Heart right ventricle (tissue), 16 donors: Measurements from ENCODE around the gene KMT2C. TPM values are rescaled to one million over a fixed set of nuclear protein-coding genes. Genes with fewer than 3 reads are reported as not detected.

Experiments used
- ATAC-seq, 8 donors: fragments of 200-7000 bp; cut with Tn5 transposase; one replicate each; pipeline ENCODE4 v1.9.1; 2020; ENCODE audit warnings: mild to moderate bottlenecking in 8 of 8, moderate library complexity in 8 of 8, moderate number of reproducible peaks in 1 of 8
- DNase-seq, 2 donors: peaks; one replicate each; pipeline ENCODE4 v3.0.0-alpha.2; 2020
- H3K27ac ChIP-seq, 10 donors: fragments of 200-600 bp; sonication (generic) in 2 of 10; one replicate each; pipeline versions ENCODE4 v1.5.0 to v1.8.0; 2020 to 2022; ENCODE audit warnings: mild to moderate bottlenecking in 3 of 10
- H3K27me3 ChIP-seq, 7 donors: fragments of 200-600 bp; one replicate each; pipeline ENCODE4 v1.8.0; 2021 to 2022; ENCODE audit warnings: mild to moderate bottlenecking in 2 of 7
- H3K36me3 ChIP-seq, 9 donors: fragments of 200-600 bp; sonication (generic) in 1 of 9; one replicate each; pipeline versions ENCODE4 v1.5.0 to v1.8.0; 2020 to 2022; ENCODE audit warnings: mild to moderate bottlenecking in 2 of 9
- H3K4me1 ChIP-seq, 9 donors: fragments of 200-600 bp; sonication (generic) in 1 of 9; one replicate each; pipeline versions ENCODE4 v1.5.0 to v1.8.0; 2020 to 2022; ENCODE audit warnings: mild to moderate bottlenecking in 4 of 9
- H3K4me3 ChIP-seq, 10 donors: fragments of 200-600 bp; sonication (generic) in 2 of 10; one replicate each; pipeline versions ENCODE4 v1.5.0 to v1.8.0; 2020 to 2022; ENCODE audit warnings: mild to moderate bottlenecking in 7 of 10, moderate library complexity in 2 of 10
- H3K9me3 ChIP-seq, 11 donors: fragments of 200-600 bp in 10 of 11; sonication (generic) in 2 of 11; one replicate each; pipeline versions ENCODE4 v1.5.0 to v1.8.0; 2013 to 2022; ENCODE audit warnings: mild to moderate bottlenecking in 2 of 11, control low read depth in 1 of 11, moderate library complexity in 1 of 11
- CTCF ChIP-seq, 9 donors: fragments of 200-600 bp; sonication (generic) in 2 of 9; IDR thresholded peaks; one replicate each; pipeline versions ENCODE4 v1.5.0 to v1.8.0; 2021 to 2022; ENCODE audit warnings: antibody characterized with exemption in 9 of 9, mild to moderate bottlenecking in 5 of 9, moderate library complexity in 1 of 9
- WGBS, 2 donors: extraction: QIAGEN DNeasy Blood & Tissue Kit; methylation state at CpG; one replicate each; pipeline ENCODE4 v1.1.7; 2013; ENCODE audit warnings: inconsistent platforms in 1 of 2; 5-methylcytosine and 5-hydroxymethylcytosine counted together
- intact Hi-C, 10 donors: fragments of 100-400 bp; cut with DNase I; formaldehyde crosslinking; loops; one replicate each; pipeline versions ENCODE4 v1.11.1 to v1.14.2; 2022
- polyA plus RNA-seq, 2 donors: library from polyadenylated mRNA; stranded (reverse); fragments of 200-250 nt; gene quantifications; one replicate each; pipeline ENCODE4 v1.2.3, GENCODE V29; 2013
- total RNA-seq, 10 donors: library from RNA; stranded (reverse); fragmentation: NEBNext Ultra II Directional in 3 of 10; extraction: Animal tissue kit (Norgen Biotek cat#: 25700) in 3 of 10; gene quantifications; one replicate each; pipeline versions ENCODE4 v1.2.1 to v1.2.4, GENCODE V29; 2021 to 2023
- donor health status: Arrhythmogenic right ventricular cardiomyopathy.
- donor health status: ischemic (EF 13 %, LVEDD 7.1; RV severe dilation, severe dysfunction).
- donor health status: healthy with polysubstance abuse.
- donor health status: DM: no; HTN: yes; CAD: no.
- donor health status: DM: no; HTN: no; CAD: no.
- donor health status: ischemic (EF 25% LVEDD 6.9; RV normal size, moderate dysfunction).
- donor health status: ischemic (EF 25% LVEDD 5.7; RV mildly dilated, moderate dysfunction).
- donor health status: healthy.
- donor health status: DM: yes; HTN: yes; CAD: no.
- donor health status: Ischemic cardiomyopathy.
- donor health status: ischemic (EF 35%, LVEDD 5.7; RV mildly dilated, moderate dysfunction).
- donor health status: nonischemic (EF 11% LVEDD 7.7; RV severe dilation, severe dysfunction).
- donor health status: DM: yes; HTN: yes; CAD: no.
- donor health status: PGD.
- donor health status: ischemic (EF 29% LVEDD 5.4; RV normal size, mild dysfunction).
- donor health status: nonischemic (EF 23%, LVEDD 6.1; RV moderate dilation, normal function).

The KMT2C gene
- total and polyA plus RNA-seq, 12 donors: 5.5 to 54.3 (median 46.3) TPM

- ATAC-seq (no peak), DNase-seq (no peak)
- Histone ChIP-seq H3K36me3 (peaks cover 0 to 5% (median 0%) of the 10 kb centered on the region in 9 donors), H3K4me1 (peaks cover 0 to 57% (median 31%) of the 10 kb centered on the region in 9 donors), H3K4me3 (no peak overlapping the region), H3K27ac (no peak overlapping the region), H3K27me3 (no peaks in the 10 kb centered on the region), H3K9me3 (peaks cover 0 to 12% (median 0%) of the 10 kb centered on the region in 11 donors)
- intact Hi-C loops: no loop called here
- no peak for TF ChIP-seq CTCF (IDR thresholded peaks at IDR 0.05)
- WGBS, 2 donors: 74 to 80% methylated on average over 3 of the region's 3 CpGs
Measured at GRCh38 chr7:152369518-152369917, 66.3 kb downstream of the KMT2C start.

- peak in 3 of 8 donors; percentile 14 to 34 (median 21) for ATAC-seq
Measured at GRCh38 chr7:152367170-152367569, 68.6 kb downstream of the KMT2C start.

DNA sequence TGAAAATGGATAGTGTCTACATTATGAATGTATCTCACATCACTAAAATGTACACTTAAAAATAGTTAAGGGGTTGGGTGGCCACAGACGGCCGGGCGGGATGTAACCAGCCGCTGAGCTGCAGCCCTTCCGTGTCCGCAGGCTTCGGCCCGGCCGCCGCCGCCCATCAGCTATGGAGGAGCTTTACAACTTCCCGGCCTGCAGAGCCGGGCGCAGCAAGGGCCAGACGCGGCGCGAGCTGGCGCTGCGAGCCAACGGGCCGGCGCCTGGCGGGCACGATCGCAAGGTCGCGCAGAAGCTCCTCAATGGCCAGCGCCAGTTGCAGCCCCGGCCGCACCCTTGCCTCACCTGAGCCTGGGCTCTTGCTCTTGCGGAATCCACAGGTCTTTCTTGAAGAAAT is 69.1 kb downstream of the KMT2C start:
- Histone ChIP-seq H3K9me3 (peaks cover 0 to 2% (median 0%) of the 10 kb centered on the region in 11 donors), H3K27me3 (no peaks in the 10 kb centered on the region), H3K27ac (peak overlapping the region in 2 of 10 donors; percentile 3 to 12), H3K4me3 (peak overlapping the region in 1 of 10 donors; percentile 22), H3K4me1 (peaks cover 0 to 80% (median 46%) of the 10 kb centered on the region in 9 donors), H3K36me3 (peaks cover 0 to 5% (median 0%) of the 10 kb centered on the region in 9 donors)
- intact Hi-C loops: no loop called here
- DNase-seq (peak; percentile 18 to 45), ATAC-seq (peak; percentile 44 to 86 (median 70))
- WGBS, 2 donors: 69 to 71% methylated on average over 32 of the region's 32 CpGs
- no peak for TF ChIP-seq CTCF (IDR thresholded peaks at IDR 0.05)

More at GRCh38 chr7:152367170-152367569, 68.6 kb downstream of the KMT2C start:
- intact Hi-C loops: no loop called here
- peak overlapping the region in 1 of 10 donors; percentile 12 for H3K27ac ChIP-seq
- H3K4me1 ChIP-seq: peaks cover 0 to 80% (median 44%) of the 10 kb centered on the region in 9 donors
- peaks cover 0 to 7% (median 0%) of the 10 kb centered on the region in 11 donors for H3K9me3 ChIP-seq
- peak overlapping the region in 1 of 10 donors; percentile 22 for H3K4me3 ChIP-seq
- 89 to 91% methylated on average over 8 of the region's 8 CpGs for WGBS, 2 donors
- no peak for DNase-seq
- H3K27me3 ChIP-seq: no peaks in the 10 kb centered on the region
- no peak for TF ChIP-seq CTCF (IDR thresholded peaks at IDR 0.05)
- peaks cover 0 to 5% (median 0%) of the 10 kb centered on the region in 9 donors for H3K36me3 ChIP-seq

DNA sequence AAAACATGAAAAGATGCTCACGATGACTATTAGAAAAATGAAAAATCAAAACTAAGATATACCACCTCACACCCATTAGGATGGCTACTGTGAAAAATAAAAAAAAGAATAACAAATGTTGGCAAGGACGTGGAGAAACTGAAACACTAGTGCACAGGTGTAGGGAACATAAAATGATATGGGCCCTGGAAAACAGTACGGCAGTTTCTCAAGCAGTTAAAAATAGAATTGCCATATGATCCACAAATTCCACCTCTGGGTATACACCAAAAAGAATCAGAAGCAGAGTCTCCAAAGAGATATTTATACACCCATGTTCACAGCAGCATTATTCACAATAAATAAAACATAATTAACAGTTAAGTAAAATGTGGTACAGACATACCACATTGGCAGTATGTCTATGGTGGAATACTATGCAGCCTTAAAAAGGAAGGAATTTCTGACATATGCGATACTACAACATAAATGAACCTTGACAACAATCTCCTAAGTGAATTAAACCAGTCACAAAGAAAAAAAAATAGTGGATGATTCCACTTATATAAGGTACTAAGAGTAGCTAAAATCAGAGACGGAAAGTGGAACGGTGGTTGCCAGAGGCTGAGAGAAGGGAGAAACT is 69.7 kb downstream of the KMT2C start:
- H3K27me3 ChIP-seq: no peaks in the 10 kb centered on the region
- WGBS, 2 donors: 86 to 87% methylated on average over 6 of the region's 6 CpGs
- ATAC-seq: no peak
- H3K36me3 ChIP-seq: peaks cover 0 to 5% (median 0%) of the 10 kb centered on the region in 9 donors
- H3K4me3 ChIP-seq: peak overlapping the region in 1 of 10 donors; percentile 22
- no peak for DNase-seq
- TF ChIP-seq CTCF (IDR thresholded peaks at IDR 0.05): no peak
- H3K4me1 ChIP-seq: peaks cover 0 to 84% (median 46%) of the 10 kb centered on the region in 9 donors
- intact Hi-C loops: no loop called here
- peak overlapping the region in 1 of 10 donors; percentile 12 for H3K27ac ChIP-seq
- no peaks in the 10 kb centered on the region for H3K9me3 ChIP-seq
